ENCODE measurements around the gene NIM1K. TPM values are rescaled to one million over a fixed set of nuclear protein-coding genes. Genes with fewer than 3 reads are reported as not detected.
"Not testable (repeated sequence)": the region's sequence is repeated elsewhere in the genome, so short reads cannot be mapped to it uniquely, and the experiment has no call there.

The NIM1K gene
- total RNA-seq, 1 donor from 2014 or later = 4.8 TPM

GRCh38 chr5:43320846-43321245 is 128.8 kb downstream of the NIM1K start:
- intact Hi-C loops (cut with DNase I) = no loop called here
- no peak for ATAC-seq
- no peak for DNase-seq
- Histone ChIP-seq H3K27me3 (ENCODE audit: low read depth) (no peaks in the 10 kb centered on the region), H3K4me1 (no peaks in the 10 kb centered on the region), H3K9me3 (no peaks in the 10 kb centered on the region), H3K4me3 (no peak overlapping the region), H3K36me3 (no peaks in the 10 kb centered on the region), H3K27ac (no peak overlapping the region)
- no peak for TF ChIP-seq CTCF (IDR thresholded peaks at IDR 0.05)

GRCh38 chr5:43323488-43323887 is 131.5 kb downstream of the NIM1K start:
- intact Hi-C loops (cut with DNase I); DNase-seq; H3K4me3 ChIP-seq; ATAC-seq; H3K27me3 ChIP-seq (ENCODE audit: low read depth); H3K4me1 ChIP-seq; H3K9me3 ChIP-seq; H3K36me3 ChIP-seq; H3K27ac ChIP-seq: not testable (repeated sequence)

- H3K4me3 ChIP-seq; intact Hi-C loops (cut with DNase I); ATAC-seq; H3K27ac ChIP-seq; H3K9me3 ChIP-seq; H3K27me3 ChIP-seq (ENCODE audit: low read depth); DNase-seq; H3K36me3 ChIP-seq; H3K4me1 ChIP-seq: not testable (repeated sequence)
Measured at GRCh38 chr5:43325624-43326023, 133.6 kb downstream of the NIM1K start.

Other genes with a start within 250 kb of the NIM1K start
- 4.4 TPM for gene ANXA2R, start 151.9 kb upstream of the NIM1K start, total RNA-seq
- gene ZNF131, start 71.3 kb upstream of the NIM1K start, total RNA-seq = 29.8 TPM
- 119 TPM for gene HMGCS1, start 121.2 kb downstream of the NIM1K start, total RNA-seq
- 7.7 TPM for gene CCL28, start 220.2 kb downstream of the NIM1K start, total RNA-seq